Measurements from ENCODE around the gene PDZD7.

Gene PDZD7

DNA sequence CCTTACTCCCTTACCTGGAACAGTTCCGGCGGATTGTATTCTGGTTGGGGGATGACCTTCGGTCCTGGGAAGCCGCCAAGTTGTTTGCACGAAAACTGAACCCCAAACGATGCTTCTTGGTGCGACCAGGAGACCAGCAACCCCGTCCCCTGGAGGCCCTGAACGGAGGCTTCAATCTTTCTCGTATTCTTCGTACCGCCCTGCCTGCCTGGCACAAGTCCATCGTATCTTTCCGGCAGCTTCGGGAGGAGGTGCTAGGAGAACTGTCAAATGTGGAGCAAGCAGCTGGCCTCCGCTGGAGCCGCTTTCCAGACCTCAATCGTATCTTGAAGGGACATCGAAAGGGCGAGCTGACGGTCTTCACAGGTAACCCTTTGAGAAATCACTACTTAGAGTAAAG lies 41.8 kb downstream of the PDZD7 start:
- no peak for DNase-seq (ENCODE audit: low spot score)
- TF ChIP-seq, protein P1, sequence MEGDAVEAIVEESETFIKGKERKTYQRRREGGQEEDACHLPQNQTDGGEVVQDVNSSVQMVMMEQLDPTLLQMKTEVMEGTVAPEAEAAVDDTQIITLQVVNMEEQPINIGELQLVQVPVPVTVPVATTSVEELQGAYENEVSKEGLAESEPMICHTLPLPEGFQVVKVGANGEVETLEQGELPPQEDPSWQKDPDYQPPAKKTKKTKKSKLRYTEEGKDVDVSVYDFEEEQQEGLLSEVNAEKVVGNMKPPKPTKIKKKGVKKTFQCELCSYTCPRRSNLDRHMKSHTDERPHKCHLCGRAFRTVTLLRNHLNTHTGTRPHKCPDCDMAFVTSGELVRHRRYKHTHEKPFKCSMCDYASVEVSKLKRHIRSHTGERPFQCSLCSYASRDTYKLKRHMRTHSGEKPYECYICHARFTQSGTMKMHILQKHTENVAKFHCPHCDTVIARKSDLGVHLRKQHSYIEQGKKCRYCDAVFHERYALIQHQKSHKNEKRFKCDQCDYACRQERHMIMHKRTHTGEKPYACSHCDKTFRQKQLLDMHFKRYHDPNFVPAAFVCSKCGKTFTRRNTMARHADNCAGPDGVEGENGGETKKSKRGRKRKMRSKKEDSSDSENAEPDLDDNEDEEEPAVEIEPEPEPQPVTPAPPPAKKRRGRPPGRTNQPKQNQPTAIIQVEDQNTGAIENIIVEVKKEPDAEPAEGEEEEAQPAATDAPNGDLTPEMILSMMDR (IDR thresholded peaks at IDR 0.05; ENCODE audit: extremely low read depth, missing control alignments), result no peak

DNA sequence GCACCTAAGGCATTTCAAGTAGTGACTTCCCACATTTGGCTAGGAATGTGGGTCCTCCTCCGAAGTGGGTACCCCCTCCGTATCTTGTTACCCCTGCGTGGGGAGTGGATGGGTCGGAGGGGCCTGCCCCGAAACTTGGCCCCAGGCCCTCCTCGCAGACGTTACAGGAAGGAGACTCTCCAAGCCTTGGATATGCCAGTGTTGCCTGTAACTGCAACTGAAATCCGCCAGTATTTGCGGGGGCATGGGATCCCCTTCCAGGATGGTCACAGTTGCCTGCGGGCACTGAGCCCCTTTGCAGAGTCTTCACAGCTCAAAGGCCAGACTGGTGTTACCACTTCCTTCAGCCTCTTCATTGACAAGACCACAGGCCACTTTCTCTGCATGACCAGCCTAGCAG lies 42.8 kb downstream of the PDZD7 start:
- DNase-seq (ENCODE audit: low spot score), result no peak
- TF ChIP-seq, protein P1 (IDR thresholded peaks at IDR 0.05; ENCODE audit: extremely low read depth, missing control alignments), result no peak

DNA sequence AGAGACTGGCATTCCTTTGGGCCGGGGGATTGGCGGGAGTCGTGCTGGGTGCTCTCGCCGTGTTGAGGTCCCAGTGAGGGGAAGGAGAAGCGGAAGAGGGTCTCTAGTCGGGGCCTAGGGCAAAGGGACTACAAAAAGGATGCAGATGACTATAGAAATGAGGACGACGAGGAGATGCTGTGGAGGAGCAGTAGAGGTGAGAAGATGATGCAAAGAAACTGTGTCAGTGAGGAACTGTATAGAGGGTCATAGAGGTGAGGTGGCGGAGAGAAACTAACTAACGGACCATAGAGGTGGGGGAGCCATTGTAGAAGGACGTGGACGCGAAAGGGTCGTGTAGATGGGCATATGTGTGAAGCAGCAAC lies 43.3 kb downstream of the PDZD7 start:
- TF ChIP-seq, protein P1 (IDR thresholded peaks at IDR 0.05; ENCODE audit: extremely low read depth, missing control alignments), result no peak
- DNase-seq (ENCODE audit: low spot score), result no peak

DNA sequence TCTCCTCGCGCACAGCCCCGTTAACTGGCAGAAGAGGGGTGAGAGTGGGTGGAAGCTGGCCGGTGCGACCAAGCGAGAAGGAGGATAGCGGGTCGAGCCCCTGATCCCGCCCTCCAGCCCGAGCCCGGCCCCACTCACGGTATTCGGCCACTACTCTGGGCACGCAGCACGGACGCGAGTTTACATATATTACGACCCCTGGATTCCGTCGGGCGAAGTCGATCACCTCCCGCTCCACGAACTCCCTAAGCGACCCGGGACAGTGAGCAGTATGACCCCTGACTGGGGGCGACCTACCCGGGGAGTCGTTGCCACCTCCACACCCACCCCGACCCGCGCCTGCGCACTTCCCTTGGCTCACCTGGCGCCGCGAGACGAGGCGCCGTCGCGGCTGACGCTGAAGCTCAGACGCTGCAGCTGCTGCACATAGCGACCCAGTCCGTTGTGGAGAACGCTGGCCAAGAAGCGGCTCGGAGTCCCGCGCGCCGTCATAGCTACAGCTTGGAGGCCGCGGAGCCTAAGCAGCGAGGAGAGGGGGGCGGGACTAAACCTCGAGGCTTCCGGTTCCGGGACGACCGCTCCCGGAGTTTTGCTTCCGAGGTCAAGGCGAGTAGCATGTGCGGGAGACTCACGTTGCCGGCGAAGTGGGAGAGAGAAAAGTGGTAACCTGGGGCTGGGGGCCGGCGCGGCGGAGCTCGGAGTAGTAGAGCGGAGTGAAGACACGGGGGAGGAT lies 43.8 kb downstream of the PDZD7 start, which contains the start of the genes MRPL43 and TWNK:
Gene MRPL43, minus strand, starts transcription at position 546 of the 733 bp plus-strand sequence. Its CDS starts 54 bp downstream, at position 492.
Gene TWNK, plus strand, starts transcription at position 592 of the 733 bp plus-strand sequence. CDS start 668 bp downstream, outside the sequence.
- peak; percentile 92 for DNase-seq (ENCODE audit: low spot score)
- TF ChIP-seq, protein P1 (IDR thresholded peaks at IDR 0.05; ENCODE audit: extremely low read depth, missing control alignments), result no peak

DNA sequence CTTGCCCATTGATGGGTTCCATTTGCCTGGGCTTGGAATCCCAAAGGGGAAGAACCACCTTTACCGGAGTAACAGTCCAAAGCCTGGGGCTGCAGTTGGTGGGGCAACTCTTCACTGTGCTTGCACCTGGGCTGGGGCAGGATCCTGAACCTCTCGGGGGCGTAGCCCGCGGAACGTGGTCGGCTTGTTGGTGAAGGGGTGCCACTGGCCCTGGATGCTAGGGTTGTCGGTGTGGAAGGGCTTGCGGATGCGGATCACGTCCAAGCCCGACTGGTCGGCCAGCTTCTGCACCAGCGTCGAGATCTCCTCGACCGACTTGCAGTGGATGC lies 44.3 kb downstream of the PDZD7 start:
- no peak for DNase-seq (ENCODE audit: low spot score)
- TF ChIP-seq, protein P1 (IDR thresholded peaks at IDR 0.05; ENCODE audit: extremely low read depth, missing control alignments), result no peak

DNA sequence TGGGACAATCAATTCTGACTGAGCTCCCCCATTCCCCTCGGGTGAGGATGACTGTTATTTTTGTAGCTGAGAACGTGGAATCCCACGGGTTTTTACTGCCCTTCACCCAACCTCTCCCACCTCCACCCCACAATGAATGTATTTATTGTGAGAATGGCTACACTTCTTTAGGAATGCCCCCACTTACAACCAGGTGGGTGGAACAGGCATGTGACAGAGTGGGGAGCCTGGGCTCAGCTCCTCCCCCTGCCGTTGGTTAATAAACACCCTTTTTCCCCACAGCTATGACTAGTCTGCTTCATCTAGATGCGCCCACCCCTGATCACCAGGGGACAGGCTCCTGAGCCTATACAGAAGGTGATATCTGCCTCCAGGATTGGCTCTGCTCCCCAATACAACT lies 45.6 kb downstream of the PDZD7 start:
- TF ChIP-seq, protein P1 (IDR thresholded peaks at IDR 0.05; ENCODE audit: extremely low read depth, missing control alignments), result no peak

DNA sequence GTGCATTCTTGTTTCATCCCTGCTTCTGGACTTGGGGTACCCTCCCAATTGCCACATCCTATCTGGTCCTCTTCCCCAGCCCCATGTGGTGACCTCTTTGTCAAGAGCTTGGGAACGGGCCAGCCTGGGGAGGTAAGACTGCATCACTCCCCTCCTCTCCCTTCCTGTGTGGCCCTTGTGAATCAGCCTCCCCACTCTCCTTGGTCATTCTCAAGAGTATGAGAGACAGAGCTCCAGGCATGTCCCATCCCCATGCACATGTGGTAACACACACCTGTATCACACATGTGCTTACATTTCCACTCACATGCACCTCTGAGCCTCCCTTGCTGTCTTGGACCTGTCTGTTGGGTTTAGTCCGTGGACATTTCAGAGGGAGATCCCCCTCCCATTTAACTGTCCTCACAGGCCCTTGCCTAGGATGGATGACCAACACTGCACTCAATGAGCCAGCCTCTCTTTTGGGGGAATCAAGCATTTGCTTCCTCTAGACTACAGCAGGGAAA lies 46.2 kb downstream of the PDZD7 start:
- DNase-seq (ENCODE audit: low spot score), result no peak
- TF ChIP-seq, protein P1 (IDR thresholded peaks at IDR 0.05; ENCODE audit: extremely low read depth, missing control alignments), result no peak

More for the DNA sequence above, 45.6 kb downstream of the PDZD7 start:
- DNase-seq (ENCODE audit: low spot score), result no peak

Measured in GM20000 (cell line).